8988T (cell line): Measurements from ENCODE around the gene LKAAEAR1.
"Not testable (repeated sequence)": the region's sequence is repeated elsewhere in the genome, so short reads cannot be mapped to it uniquely, and the experiment has no call there.

Source experiments
- DNase-seq: peaks from one replicate; pipeline ENCODE4 v3.0.0; 2011

LKAAEAR1 gene, protein sequence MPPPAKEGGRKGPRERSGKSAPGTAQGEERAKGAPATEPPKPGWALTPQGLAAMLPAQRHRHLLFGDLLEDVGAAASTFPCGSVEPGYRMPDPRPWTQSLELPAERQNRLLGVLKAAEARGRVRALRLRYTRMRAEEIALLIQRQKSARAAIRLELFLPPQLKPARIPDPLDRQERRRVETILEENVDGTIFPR

DNA sequence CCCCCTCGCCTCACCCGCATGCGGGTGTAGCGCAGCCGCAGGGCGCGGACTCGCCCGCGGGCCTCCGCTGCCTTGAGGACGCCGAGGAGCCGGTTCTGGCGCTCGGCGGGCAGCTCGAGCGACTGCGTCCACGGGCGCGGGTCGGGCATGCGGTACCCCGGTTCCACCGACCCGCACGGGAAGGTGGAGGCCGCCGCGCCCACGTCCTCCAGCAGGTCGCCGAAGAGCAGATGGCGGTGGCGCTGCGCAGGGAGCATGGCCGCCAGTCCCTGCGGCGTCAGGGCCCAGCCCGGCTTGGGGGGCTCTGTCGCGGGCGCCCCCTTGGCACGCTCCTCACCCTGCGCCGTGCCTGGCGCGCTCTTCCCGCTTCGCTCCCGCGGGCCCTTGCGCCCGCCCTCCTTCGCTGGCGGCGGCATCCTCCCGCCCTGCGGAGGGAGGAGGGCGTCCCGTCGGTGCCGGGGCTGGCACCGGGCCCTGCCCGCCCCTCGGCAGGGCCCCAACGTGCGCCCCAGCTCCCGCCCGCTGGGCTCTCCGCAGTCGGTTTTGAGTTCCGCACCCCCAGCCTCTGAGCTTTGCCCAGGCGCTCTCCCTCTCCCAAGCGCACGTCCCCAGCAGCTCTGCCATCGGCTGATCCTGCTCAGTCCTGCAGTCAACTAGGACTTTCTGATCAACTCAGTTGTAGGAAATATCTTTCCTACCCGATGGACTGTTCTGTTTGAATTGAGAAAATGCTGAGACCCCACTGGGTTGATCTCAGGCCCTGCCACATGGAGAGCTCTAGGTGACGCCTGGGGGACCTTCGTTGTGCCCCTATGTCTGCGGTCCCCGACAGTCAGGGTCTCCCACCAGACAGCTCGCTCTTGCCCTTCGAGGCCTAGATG lies at the start of gene LKAAEAR1:
TSS of gene LKAAEAR1 (minus strand) at position 595 of the 881 bp plus-strand sequence. CDS start at position 416, 179 bp downstream.
- DNase-seq = no peak

DNA sequence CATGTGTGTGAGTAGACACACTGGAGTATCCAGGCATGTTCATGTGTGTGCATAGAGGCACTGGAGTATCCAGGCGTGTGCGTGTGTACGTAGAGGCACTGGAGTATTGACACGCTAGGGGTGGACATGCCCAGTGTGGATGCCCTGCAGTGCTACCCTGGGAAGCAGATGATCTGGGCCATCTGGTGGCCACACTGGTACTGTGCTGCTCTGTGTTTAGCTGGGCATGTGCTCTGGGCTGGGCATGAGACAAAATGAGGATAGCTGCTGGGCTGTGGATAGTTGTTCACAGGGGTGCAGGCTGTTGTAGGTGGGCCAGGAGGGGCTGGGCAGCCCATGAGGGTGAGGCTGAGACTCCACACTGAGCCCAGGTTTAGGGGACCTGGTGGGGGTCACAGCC lies 47.2 kb upstream of the LKAAEAR1 start:
- DNase-seq = peak; percentile 82

DNA sequence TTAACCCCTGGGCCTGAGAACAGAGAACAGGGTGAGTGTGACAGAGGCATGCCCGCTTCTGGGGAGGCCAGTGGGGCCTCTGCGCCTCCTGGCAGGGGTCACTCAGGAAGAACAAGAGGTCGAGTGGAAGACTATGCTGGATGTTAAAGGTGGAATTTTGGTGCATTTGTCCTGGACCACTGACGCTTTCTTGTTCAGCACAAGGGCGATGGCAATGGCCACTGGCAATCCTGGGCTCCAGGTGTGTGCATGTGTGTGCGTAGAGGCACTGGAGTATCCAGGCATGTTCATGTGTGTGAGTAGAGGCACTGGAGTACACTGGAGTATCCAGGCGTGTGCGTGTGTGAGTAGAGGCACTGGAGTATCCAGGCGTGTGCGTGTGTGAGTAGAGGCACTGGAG lies 46.7 kb upstream of the LKAAEAR1 start:
- DNase-seq = no peak

DNA sequence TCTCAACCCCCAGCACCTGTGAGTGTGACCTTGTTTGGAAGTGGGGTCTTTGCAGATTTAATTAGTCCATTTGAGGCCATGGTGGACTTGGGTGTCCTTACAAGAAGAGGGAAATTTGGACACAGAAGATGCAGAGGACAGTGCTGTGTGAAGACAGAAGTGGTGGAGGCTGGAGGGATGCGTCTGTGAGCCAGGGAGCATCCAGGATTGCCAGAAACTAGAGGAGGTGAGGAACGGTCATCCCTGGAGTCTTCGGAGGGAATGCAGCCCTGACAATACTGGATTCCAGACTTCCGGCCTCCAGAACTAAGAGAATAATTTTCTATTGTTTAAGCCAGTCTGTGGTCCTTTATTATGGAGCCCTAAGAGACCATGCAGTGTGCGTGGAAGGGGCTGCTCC lies 46.1 kb upstream of the LKAAEAR1 start:
- DNase-seq = no peak

DNA sequence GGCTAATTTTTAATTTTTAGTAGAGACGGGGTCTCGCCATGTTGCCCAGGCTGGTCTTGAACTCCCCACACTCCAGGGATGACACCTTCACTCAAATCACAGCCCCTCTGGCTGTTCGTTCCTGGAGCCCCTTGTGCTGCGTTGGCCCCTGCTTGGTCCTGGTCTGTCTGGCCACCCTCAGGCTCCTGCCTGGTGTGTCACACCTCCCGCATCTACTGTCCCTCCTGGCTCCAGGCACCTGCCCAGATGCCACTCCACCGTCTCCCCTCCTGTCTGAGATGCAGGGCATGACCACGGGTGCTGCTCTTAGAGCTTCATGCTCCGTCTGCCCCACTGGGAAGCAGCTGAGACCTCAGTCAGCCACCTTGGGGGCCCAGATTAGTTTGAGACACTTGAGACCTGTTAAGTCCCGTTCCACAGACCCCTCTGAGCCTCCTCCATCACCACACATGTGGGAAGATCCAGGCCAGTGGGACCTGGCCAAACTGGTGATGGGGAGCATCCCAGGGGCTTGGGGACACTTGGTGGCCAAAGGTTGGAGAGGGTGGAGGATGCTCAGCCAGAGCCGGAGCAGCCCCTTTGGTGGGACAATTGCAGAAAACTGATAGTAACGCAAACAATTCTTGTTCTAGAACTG lies 45.1 kb upstream of the LKAAEAR1 start:
- DNase-seq = no peak

DNA sequence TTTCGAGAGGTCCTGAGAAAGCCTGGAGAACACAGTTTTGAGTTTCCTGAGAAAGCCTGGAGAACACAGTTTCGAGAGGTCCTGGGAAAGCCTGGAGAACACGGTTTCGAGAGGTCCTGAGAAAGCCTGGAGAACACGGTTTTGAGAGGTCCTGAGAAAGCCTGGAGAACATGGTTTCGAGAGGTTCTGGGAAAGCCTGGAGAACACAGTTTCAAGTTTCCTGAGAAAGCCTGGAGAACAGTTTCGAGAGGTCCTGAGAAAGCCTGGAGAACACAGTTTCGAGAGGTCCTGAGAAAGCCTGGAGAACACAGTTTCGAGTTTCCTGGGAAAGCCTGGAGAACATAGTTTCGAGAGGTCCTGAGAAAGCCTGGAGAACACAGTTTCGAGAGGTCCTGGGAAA lies 39.3 kb upstream of the LKAAEAR1 start:
- not testable (repeated sequence) for DNase-seq

DNA sequence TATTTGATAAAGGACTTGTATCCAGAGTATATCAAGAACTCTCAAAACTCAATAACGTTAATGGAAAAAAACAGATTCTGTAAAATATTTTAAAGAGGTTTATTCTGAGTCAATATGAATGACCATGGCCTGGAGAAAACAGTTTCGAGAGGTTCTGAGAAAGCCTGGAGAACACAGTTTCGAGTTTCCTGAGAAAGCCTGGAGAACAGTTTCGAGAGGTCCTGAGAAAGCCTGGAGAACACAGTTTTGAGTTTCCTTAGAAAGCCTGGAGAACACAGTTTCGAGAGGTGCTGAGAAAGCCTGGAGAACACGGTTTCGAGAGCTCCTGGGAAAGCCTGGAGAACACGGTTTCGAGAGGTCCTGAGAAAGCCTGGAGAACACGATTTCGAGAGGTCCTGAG lies 38.7 kb upstream of the LKAAEAR1 start:
- DNase-seq = not testable (repeated sequence)

DNA sequence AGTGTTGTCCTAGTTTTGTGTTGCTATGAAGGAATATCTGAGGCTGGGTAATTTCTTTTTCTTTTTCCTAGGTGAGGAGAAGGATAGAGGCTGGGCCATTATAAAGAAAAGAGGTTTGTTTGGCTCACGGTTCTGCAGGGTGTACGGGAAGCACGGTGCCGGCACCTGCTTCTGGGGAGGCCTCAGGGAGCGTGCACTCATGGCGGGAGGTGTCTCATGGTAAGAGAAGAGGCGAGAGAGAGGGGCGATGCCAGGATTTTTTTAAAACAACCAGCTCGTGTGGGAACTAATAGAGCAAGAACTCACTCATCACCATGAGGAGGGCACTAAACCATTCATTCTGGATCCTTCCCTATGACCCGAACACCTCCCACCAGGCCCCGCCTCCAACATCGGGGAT lies 37.4 kb upstream of the LKAAEAR1 start:
- DNase-seq = no peak

DNA sequence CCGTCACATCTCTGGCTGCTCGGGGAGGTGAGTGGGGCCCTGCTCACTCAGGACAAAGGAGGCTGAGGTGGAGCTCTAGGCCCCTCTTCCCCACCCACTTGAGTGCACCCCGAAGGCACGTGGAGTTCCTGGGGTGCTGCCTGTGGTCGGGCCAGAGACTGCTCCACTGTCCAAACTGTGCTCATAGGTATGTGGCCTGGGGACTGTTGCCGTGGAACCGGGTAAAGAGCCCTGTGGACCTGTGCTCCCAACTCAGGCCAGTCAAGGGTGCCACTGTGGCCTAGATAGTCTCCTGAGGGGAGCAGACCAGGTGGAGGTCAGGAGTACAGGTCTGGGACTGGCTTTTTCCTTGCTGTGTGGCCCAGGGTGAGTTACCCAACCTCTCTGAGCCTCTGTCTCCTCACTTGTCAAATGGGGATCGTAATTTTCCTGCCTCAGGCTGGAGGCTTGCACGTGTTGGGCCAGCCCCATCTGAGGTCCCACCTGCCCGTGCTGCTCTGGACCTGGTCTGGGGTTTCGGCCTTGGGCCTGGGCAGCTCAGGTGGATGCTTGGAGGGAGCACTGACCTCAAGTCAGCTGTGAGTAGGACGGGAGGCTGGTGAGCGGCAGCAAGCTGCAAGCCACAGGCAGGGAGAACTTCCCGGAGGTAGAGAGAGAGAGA lies 35.6 kb upstream of the LKAAEAR1 start:
- DNase-seq = peak; percentile 27

DNA sequence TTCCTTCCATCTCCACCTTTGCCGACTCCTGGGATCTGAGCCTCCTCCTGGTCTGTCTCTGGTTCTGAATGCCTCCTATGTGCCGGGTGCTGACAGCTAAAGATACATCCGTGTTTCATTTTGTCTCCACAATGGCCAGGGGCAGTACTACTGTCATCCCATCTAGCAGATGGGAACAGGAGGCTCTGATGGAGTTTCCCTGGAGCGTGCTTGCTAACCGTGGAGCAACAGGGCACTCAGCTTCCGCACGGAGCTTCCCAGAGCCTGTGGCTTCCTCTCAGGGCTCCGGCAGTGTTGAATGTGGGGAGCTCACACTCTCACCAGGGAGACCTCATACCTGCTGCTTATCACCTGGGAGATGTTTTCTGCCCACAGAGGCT lies 35.1 kb upstream of the LKAAEAR1 start:
- DNase-seq = no peak

DNA sequence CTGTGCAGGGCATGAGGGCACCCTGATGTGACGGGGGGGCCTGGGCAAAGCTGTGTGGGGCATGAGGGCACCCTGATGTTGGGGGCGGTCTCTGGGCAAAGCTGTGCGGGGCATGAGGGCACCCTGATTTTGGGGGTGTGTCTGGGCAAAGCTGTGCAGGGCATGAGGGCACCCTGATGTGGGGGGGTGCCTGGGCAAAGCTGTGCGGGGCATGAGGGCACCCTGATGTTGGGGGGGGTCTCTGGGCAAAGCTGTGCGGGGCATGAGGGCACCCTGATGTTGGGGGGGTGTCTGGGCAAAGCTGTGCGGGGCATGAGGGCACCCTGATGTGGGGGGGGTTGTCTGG lies 33.2 kb upstream of the LKAAEAR1 start:
- not testable (repeated sequence) for DNase-seq

DNA sequence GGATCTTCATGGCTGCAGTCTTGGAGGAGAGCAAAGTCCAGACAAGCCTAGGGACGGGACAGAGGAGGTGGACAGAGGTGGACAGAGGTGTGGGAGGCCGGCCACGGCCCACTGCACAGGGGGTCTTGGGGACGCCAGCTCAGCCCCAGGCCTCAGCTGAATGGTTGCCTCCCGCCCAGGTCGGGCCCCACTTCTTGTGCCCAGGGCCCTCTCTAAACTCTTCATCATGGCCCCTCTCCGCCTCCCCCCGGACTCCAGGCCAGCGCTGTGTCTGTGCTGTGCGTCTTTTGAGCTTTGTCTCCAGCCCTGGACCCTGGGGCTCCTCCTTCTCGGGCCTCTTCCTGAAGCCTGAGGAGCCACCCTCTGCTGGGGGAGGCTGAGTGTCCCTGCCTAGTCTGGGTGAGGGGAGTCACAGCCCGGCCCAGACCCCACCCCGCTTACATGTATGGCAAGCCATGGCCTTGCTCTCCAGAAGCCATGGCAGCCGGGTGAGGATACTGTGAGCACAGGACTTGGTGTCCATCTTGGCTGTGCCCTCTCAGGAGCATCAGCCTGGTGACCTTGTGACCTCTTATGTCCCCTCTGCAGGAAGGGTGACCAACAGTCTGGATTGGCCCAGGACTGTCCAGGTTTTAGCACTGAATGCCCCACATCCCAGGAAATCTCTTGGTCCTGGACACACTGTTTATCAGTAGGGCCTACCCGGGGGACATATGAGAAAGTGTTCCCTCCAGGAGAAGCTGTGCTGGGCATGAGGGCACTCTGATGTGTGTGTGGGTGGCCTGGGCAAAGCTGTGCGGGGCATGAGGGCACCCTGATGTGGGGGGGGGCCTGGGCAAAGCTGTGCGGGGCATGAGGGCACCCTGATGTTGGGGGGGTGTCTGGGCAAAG lies 32.6 kb upstream of the LKAAEAR1 start:
- no peak for DNase-seq

DNA sequence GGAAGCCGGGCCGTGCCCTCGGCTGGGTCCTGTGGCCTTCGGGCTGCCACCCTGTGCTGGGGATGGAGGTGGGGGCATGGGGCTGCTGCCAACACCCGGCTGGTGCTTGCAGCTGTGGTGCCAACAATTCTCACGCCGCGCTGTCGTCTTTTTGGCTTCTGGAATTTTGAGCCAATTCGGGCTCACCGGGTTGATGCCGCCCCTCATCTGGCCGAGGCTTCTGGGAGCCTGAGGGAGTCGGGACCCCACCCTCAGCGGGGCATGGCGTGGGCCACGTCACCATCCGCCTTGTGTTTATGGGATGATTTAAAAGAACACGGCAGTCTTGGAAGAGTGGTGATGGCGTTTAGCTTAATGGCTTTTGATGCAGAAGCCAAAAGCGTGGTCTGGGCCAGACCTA lies 31.8 kb upstream of the LKAAEAR1 start:
- DNase-seq = no peak

DNA sequence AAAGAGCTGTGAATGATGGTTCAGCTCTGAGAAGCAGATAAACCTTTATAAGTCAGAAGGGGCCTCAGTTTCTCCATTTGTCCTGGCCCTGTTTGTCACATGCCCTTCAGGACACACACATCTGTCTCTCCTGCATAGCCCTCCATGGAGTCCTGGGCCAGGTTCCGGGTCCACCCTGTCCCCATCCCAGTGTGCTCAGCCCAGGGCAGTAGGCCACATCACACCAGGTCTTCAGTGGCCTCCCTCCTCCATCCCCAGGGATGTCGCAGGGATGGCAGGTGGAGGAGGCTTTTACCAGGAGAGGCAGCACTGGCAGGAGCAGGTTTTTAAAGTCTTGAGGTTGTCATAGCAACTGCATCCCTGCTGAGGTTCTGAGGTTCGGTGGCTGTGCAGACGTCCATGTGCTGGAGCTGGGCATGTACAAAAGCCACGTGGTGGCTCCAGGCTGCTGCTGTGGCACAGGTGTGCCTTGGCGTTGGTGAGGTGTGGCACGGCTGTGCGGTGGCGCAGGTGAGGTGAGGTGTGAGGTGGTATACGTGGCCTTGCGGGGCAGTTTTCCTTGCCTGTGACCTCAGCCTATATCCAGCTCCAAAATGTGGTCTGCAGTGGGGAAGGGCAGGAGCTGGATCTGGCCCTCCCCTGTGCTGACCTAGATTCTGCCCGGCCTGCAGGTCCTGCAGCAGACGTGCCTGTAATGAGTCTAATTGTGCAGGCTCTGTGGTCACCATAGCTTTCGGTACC lies 31.1 kb upstream of the LKAAEAR1 start:
- no peak for DNase-seq

DNA sequence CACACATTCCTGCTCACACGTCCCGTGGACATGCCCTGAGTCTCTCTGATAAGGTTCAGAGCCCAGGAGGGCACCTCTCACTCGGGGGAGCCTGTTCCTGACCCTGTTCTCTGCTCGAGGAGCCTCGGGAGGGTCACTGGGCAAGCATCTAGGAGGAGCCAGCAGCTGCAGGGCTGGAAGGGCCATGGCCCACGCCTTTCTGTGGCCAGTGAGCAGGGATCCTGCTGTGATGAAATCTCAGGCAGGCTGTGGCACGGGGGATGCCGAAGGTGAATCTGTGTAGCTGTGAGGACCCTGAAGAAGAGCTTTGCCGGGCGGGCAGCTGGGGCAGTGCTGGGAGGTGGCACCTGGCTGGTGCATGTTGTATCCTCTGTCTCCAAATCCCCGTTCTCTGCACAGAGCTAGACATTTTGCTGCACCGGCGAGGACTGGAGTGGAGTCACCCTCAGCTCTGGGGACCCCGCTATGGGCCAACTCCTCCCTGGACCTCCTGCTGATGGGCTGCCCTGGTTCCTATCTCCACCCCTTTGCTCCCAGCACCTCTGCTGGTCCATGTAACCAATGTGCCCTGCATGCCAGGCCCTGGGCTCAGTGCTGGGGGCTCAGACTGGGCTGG lies 30.3 kb upstream of the LKAAEAR1 start:
- no peak for DNase-seq

DNA sequence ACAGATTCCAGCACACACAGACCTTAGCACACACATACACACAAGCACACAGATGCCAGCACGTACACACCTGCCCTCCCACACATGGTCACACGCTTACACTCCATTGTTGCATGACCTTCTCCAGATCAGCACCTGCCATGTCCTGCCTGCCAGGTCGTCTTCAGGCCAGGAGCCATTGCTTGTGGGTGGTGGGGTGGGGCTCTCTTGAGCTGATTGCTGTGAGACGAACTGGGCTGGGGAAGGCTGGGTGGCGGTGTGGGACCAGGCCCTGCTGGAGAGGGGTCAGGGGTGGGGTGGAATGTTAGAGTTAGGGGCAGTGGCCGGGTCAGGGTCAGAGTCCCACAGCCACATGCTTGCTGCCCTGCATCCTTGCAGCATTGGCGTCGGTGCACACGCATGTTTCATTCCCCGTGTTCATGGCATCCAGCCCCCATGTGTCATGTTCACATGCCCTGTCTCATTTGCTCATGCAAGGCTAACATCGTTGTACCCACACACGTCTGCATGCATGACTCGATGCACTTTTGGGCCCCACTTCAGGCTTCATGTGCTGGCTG lies 29.7 kb upstream of the LKAAEAR1 start:
- no peak for DNase-seq

DNA sequence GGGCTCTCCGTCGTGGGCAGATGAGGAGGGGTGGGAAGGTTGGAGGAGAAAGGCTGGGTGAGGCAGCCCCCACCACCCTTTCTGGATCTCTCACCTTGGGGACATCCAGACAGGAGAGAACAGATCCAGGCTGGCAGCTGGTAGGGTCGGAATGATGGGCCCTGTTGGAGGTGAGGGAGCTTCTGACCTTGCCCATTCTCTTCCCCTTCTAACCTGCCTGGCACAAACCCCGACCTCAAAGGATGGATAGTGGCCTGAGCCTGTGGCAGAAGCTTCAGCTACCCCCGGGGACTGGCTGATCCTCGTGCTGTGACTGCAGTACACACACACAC lies 29.2 kb upstream of the LKAAEAR1 start:
- DNase-seq = no peak

DNA sequence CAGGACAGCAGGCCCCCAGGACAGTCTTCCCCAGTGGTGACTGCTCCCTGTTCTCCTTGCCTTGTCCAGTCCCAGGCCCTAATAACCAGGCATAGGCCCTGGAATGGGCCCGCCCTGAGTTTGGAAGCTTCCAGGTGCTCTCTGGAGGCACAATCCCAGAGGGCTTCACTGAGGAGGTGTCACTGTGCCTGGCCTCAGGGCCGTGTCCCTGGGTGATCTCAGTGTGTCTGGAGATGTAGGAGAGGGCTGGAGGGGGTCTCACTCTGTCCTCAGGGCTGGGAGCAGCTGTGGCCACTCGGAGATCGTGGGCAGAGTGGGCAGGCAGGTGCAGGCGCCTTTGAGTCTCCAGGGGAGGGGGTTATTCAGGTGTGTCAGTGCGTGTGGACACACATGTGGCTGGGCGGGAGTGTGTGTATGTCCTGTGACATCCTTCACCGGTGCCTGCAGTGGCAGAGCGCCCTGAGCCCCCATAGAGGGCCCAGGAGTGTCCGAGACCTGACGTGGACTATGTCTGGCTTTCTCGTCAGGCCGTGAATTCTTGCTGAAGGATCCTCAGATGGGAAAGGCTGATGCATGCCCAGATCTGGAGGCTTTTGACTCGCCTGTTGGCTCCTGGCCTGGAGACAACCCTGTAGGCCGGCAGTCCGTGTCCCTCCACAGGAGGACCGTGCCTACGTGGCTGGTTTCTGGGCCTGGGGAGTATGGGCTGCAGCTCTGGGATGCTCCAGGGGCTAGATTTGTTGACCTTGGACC lies 28.7 kb upstream of the LKAAEAR1 start:
- no peak for DNase-seq

DNA sequence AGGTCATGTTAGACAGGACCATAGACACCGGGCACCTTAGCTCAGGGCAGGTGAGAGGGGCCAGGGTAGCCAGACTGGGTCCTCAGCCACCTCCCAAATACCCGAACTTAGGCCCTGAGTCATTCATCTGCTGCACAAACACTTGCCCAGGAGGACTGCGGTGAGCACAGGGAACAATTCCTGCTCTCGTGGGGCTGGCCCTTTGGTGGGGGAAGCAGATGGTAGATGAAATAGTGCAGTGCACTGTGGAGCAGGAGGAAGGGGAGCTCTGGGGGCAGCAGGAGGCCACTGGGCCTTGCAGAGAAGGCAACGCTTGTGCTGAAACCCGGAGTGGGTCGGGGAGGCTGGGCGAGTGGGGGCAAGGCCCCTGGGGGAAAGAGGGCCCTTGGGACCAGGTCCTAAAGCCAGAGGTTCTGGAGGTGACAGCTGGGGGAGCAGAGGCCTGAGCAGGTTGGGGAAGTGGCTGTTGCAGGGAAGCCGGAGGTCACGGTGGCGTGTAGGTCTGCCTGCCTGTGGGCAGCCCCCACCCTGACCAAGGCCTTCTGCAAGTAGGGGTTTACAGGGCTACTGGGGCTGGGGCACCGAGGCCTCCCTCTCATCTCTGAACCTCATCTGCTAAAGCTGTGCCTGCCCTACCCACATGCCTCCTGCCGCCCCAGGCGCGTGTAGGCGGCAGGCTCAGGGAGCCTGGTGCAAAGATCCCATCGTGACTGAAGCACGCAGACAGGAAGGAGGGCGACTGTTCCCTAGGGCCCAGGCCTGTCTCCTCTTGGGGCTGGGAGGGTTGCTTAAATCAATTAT lies 27.8 kb upstream of the LKAAEAR1 start:
- DNase-seq = no peak
